SK-N-SH (cell line): ENCODE results near the gene KLHL41.

Source experiments
- ELF1 ChIP-seq: IDR thresholded peaks from 2 replicates; pipeline ENCODE4 v1.4.0; 2012
- JUND ChIP-seq: IDR thresholded peaks from 2 replicates; pipeline ENCODE4 v1.4.0; 2012
- POLR2AphosphoS5 ChIP-seq: IDR thresholded peaks from 2 replicates; pipeline ENCODE4 v1.6.1; 2012; ENCODE audit warnings: low read depth, low read length
- RAD21 ChIP-seq: IDR thresholded peaks from 2 replicates; pipeline ENCODE4 v1.6.1; 2012; ENCODE audit warnings: mild to moderate bottlenecking, low read length
- RCOR1 ChIP-seq: fragments of 150-350 bp; IDR thresholded peaks from 2 replicates; pipeline ENCODE4 v1.6.1; 2017; ENCODE audit warnings: antibody characterized with exemption, low read length
- RFX5 ChIP-seq: IDR thresholded peaks from 2 replicates; pipeline ENCODE4 v1.6.1; 2012; ENCODE audit warnings: mild to moderate bottlenecking, improper control_type of control experiment, low read length
- SIN3A ChIP-seq: IDR thresholded peaks from 2 replicates; pipeline ENCODE4 v1.6.1; 2012; ENCODE audit warnings: low read depth, mild to moderate bottlenecking, low read length, moderate library complexity, borderline replicate concordance
- USF2 ChIP-seq: fragments of 150-350 bp; IDR thresholded peaks from 2 replicates; pipeline ENCODE4 v1.6.1; 2017; ENCODE audit warnings: antibody characterized with exemption, low read length, low read depth, borderline replicate concordance
- TF ChIP-seq, protein P1 (sequence below): fragments of 200-600 bp; sonication (generic); IDR thresholded peaks from 2 replicates; pipeline ENCODE4 v1.6.1; 2017; ENCODE audit warnings: antibody characterized with exemption, mild to moderate bottlenecking, moderate library complexity

DNA sequence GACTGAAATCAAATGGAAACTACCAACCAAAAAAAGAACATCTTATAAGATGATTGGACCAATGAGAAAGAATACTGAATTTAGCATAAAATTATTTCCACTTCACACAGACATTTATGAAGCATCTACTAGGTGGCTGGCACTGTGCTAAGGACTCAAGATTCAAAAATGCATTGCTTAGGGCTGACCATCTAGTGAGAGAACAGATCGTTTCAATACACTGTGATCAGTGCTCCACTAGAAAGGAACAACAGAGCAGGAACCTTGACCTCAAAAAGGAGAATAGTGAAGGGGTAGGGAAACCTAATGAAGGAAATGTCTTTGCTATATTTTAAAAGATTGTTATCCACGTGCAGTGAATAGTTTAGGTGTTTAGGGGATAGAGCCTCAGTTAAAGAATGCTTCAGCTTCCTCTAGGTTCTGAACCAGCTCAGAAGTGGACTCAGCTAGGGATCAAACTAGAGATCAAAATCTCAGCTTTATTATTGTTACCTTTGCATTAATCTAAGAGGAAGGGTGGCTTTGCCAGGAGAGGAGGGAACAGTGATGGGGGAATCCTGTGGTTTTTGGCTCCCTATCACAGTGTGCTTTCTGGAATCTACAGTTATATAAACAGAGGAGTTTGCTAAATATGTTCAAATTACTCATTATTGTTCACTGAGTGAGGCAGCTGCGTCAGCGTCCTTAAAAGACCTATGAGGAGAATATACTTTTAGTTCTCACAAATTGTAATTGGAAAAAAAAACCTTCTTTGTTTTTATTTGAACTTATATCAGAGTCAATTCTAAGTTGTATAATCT is 46.4 kb upstream of the KLHL41 start:
- TF ChIP-seq, protein P1, sequence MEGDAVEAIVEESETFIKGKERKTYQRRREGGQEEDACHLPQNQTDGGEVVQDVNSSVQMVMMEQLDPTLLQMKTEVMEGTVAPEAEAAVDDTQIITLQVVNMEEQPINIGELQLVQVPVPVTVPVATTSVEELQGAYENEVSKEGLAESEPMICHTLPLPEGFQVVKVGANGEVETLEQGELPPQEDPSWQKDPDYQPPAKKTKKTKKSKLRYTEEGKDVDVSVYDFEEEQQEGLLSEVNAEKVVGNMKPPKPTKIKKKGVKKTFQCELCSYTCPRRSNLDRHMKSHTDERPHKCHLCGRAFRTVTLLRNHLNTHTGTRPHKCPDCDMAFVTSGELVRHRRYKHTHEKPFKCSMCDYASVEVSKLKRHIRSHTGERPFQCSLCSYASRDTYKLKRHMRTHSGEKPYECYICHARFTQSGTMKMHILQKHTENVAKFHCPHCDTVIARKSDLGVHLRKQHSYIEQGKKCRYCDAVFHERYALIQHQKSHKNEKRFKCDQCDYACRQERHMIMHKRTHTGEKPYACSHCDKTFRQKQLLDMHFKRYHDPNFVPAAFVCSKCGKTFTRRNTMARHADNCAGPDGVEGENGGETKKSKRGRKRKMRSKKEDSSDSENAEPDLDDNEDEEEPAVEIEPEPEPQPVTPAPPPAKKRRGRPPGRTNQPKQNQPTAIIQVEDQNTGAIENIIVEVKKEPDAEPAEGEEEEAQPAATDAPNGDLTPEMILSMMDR, result no peak
- no peak for TF ChIP-seq RAD21
- TF ChIP-seq JUND, result no peak
- TF ChIP-seq RCOR1, result no peak
- TF ChIP-seq RFX5, result no peak
- no peak for TF ChIP-seq ELF1
- no peak for TF ChIP-seq SIN3A
- no peak for TF ChIP-seq POLR2AphosphoS5
- no peak for TF ChIP-seq USF2
